Esophagus muscularis mucosa (tissue), 3 donors: ENCODE measurements around the gene DYNC2LI1.

Source experiments
- POLR2A ChIP-seq: fragments of 450-650 bp; IDR thresholded peaks from one replicate; pipeline ENCODE4 v1.6.1; 2017; ENCODE audit warnings: antibody characterized with exemption, moderate library complexity, mild to moderate bottlenecking, low read depth
- TF ChIP-seq, protein P1 (sequence below), 3 experiments: fragments of 200-600 bp in 2 of 3; fragments of 450-650 bp in 1 of 3; sonication (generic) in 2 of 3; IDR thresholded peaks; one replicate each; pipeline ENCODE4 v1.5.1; 2017 to 2019; ENCODE audit warnings: antibody characterized with exemption in 3 of 3, mild to moderate bottlenecking in 2 of 3, moderate library complexity in 1 of 3

DNA sequence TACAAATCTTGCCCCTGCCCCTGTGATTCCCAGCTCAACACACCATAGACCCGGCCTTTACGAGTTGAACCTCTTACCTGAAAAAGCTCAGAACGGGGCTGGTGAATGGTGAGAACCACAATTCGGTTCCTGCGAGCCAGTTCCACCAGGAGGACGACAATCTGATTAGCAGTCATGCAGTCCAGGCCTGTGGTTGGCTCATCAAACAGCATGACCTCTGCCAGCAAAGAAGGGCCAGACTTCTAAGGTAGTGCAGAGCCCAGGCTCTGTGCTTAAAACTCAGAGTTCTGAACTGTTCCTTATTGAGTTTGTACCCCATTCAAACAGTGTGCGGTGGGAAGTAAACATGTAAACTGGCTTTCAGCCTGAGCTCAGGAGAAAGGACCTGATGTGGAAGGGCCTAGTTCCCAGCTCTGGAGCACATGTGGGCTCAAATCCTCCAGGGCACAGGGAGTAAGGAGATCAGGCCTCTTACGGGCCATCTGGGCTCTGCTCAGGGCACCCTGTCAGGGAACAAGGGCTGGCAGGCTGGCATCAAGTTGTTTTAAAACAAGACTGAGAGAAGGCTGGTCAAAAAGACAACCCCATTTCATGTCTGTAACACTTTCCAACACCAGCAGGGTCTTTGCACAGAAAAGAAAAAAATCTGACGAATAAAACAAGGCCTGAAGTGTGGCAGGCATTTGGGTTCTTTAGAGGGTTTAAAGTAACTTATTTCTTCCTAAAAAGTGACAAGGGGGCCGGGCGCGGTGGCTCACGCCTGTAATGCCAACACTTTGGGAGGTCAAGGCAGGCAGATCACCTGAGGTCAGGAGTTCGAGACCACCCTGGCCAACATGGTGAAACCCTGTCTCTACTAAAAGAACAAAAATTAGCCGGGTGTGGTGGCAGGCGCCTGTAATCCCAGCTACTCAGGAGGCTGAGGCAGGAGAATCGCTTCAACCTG lies 52.7 kb downstream of the DYNC2LI1 start:
- TF ChIP-seq, protein P1, sequence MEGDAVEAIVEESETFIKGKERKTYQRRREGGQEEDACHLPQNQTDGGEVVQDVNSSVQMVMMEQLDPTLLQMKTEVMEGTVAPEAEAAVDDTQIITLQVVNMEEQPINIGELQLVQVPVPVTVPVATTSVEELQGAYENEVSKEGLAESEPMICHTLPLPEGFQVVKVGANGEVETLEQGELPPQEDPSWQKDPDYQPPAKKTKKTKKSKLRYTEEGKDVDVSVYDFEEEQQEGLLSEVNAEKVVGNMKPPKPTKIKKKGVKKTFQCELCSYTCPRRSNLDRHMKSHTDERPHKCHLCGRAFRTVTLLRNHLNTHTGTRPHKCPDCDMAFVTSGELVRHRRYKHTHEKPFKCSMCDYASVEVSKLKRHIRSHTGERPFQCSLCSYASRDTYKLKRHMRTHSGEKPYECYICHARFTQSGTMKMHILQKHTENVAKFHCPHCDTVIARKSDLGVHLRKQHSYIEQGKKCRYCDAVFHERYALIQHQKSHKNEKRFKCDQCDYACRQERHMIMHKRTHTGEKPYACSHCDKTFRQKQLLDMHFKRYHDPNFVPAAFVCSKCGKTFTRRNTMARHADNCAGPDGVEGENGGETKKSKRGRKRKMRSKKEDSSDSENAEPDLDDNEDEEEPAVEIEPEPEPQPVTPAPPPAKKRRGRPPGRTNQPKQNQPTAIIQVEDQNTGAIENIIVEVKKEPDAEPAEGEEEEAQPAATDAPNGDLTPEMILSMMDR (IDR thresholded peaks at IDR 0.05): no peak
- TF ChIP-seq POLR2A: no peak
